Sigmoid colon (tissue), 4 donors: ENCODE measurements around the gene SMAGP.

Source experiments
- EP300 ChIP-seq, 4 donors: sonication (generic); formaldehyde crosslinking; IDR thresholded peaks; one replicate each; pipeline ENCODE4 v1.6.1; 2017; ENCODE audit warnings: antibody characterized with exemption in 4 of 4
- POLR2A ChIP-seq, 2 donors: fragments of 450-650 bp; IDR thresholded peaks; one replicate each; pipeline ENCODE4 v1.6.1; 2016; ENCODE audit warnings: antibody characterized with exemption in 2 of 2, mild to moderate bottlenecking in 2 of 2, moderate library complexity in 2 of 2
- POLR2AphosphoS5 ChIP-seq, 4 donors: sonication (generic); formaldehyde crosslinking; IDR thresholded peaks; one replicate each; pipeline ENCODE4 v1.6.1; 2017; ENCODE audit warnings: antibody characterized with exemption in 4 of 4
- TF ChIP-seq, protein P1 (sequence below), 4 experiments: fragments of 450-650 bp in 3 of 4; fragments of 200-600 bp in 1 of 4; IDR thresholded peaks; one replicate each; pipeline ENCODE4 v1.5.1; 2016 to 2019; ENCODE audit warnings: antibody characterized with exemption in 4 of 4, mild to moderate bottlenecking in 3 of 4, moderate library complexity in 2 of 4

DNA sequence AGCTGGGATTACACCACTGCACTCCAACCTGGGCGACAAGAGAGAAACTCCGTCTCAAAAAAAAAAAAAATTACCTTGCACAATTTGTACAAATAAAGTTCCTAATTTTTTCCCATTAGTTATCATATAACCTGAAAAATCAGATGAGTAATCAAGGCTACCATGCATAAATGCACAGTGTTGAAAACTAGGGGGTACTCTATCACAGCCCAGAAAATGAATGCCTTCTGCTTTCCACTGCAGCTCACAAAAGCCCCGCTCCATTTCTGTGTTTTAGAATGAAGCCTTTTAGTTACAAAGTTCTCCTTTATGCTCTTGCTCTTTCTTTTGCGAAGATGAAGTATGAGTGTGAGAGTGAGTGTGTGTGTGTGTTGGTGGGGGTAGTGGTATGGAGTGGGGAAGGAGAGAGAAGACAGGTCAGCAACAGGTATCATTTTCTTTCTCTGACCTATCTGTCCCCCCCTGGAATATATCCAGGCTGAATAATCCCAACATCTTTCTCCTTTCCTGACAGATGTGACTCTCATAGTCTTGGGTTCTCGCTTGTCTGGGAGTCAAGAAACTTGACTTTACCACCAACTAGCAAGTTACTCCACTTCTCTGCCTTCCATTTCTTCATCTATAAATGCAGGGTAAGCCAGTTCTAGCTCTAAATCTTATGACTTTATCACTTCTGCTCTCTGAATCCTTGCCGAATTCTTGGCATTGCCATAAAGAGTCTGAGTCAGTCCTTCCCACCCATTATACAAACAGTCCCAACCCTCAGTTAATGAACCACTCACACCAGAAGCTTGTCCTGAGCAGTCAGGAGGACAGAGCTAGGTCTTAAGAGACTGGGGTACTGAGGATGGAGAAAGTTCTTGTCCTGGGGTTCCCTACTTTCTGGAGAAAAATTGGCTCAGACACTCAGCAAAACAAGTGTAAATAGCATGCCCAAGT, 37.7 kb upstream of the SMAGP start:
- TF ChIP-seq, protein P1, sequence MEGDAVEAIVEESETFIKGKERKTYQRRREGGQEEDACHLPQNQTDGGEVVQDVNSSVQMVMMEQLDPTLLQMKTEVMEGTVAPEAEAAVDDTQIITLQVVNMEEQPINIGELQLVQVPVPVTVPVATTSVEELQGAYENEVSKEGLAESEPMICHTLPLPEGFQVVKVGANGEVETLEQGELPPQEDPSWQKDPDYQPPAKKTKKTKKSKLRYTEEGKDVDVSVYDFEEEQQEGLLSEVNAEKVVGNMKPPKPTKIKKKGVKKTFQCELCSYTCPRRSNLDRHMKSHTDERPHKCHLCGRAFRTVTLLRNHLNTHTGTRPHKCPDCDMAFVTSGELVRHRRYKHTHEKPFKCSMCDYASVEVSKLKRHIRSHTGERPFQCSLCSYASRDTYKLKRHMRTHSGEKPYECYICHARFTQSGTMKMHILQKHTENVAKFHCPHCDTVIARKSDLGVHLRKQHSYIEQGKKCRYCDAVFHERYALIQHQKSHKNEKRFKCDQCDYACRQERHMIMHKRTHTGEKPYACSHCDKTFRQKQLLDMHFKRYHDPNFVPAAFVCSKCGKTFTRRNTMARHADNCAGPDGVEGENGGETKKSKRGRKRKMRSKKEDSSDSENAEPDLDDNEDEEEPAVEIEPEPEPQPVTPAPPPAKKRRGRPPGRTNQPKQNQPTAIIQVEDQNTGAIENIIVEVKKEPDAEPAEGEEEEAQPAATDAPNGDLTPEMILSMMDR (IDR thresholded peaks at IDR 0.05) = no peak
- TF ChIP-seq POLR2A (IDR thresholded peaks at IDR 0.05) (no peak), EP300 (IDR thresholded peaks at IDR 0.05) (no peak), POLR2AphosphoS5 (IDR thresholded peaks at IDR 0.05) (peak in 1 of 4 donors; percentile 27)
